ENCODE measurements around the gene SPATS2L.

GRCh38 chr2:200264631-200265030 lies 41.9 kb upstream of the SPATS2L start:
- TF ChIP-seq CTCF (IDR thresholded peaks at IDR 0.05) (no peak), EP300 (IDR thresholded peaks at IDR 0.05) (no peak)

All from esophagus muscularis mucosa (tissue), 3 donors.